NOMO-1 treated with dmso at 0.1 percent for 144 hours (cell line): Measurements from ENCODE around the gene FUNDC1.

Experiments
- DNase-seq: peaks from one replicate; lab custom pipeline; 2025; ENCODE audit not compliant: unreplicated experiment; lab: John Stamatoyannopoulos, UW

Gene FUNDC1

GRCh38 chrX:44482575-44482974 lies 60.1 kb downstream of the FUNDC1 start:
- no peak for DNase-seq

DNA sequence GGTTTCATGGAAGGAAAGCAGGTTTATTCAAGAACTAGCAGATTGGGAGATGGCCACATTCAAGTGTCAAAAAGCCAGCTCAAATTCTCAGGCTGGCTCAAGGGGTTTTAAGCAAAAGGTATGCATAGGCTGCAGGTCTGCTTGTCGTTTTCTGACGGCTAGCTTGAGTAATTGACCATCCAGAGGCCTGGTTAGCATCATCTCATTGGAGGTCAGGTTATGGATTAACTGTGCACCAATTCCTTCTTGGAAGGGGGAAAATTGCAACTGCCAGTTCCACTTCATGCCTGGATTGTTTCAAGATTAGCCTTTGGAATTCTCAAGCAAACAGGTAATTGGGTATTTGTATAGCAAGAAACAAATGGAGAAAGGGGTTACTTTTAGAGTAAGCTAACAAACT lies 62.1 kb downstream of the FUNDC1 start:
- no peak for DNase-seq

- no peak for DNase-seq
Measured at GRCh38 chrX:44474410-44474809, 68.2 kb downstream of the FUNDC1 start.
